Measurements from ENCODE around the gene USO1.

DNA sequence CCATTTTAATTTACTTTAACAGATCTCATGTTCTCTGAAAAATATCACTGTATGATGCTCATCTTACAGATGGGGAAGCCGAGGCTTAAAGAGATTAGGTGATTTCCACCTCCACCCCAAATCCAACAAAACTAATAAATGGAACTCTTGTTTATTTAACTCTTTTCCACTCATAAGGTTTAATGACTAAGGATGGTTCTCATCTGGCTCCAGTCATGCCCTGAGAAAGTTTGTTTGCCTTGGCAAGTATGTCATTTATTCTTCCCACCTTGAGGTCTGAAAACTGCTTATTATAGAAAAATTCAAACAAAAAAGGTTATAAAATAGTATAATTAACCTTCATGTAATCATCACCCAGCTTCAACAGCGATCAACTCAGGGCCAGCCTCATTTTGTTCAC is 121.6 kb downstream of the USO1 start:
- TF ChIP-seq, protein P1, sequence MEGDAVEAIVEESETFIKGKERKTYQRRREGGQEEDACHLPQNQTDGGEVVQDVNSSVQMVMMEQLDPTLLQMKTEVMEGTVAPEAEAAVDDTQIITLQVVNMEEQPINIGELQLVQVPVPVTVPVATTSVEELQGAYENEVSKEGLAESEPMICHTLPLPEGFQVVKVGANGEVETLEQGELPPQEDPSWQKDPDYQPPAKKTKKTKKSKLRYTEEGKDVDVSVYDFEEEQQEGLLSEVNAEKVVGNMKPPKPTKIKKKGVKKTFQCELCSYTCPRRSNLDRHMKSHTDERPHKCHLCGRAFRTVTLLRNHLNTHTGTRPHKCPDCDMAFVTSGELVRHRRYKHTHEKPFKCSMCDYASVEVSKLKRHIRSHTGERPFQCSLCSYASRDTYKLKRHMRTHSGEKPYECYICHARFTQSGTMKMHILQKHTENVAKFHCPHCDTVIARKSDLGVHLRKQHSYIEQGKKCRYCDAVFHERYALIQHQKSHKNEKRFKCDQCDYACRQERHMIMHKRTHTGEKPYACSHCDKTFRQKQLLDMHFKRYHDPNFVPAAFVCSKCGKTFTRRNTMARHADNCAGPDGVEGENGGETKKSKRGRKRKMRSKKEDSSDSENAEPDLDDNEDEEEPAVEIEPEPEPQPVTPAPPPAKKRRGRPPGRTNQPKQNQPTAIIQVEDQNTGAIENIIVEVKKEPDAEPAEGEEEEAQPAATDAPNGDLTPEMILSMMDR (optimal IDR thresholded peaks at IDR 0.05 in 1 of 3, IDR thresholded peaks at IDR 0.05 in 1 of 3, conservative IDR thresholded peaks at IDR 0.05 in 1 of 3; ENCODE audit: extremely low read depth in 1 of 3, insufficient read depth in 2 of 3, low read length in 3 of 3), result no peak
- TF ChIP-seq EZH2 (IDR thresholded peaks at IDR 0.05; ENCODE audit: low read length), result no peak
